Heart left ventricle (tissue), 13 donors: Measurements from ENCODE around the gene SSBP2.

ENCODE experiments used
- CTCF ChIP-seq, 12 donors: fragments of 200-600 bp; sonication (generic) in 4 of 12; IDR thresholded peaks; one replicate each; pipeline versions ENCODE4 v1.5.0 to v1.8.0; 2018 to 2022; ENCODE audit warnings: antibody characterized with exemption in 12 of 12, mild to moderate bottlenecking in 5 of 12
- POLR2A ChIP-seq, 2 donors: fragments of 450-650 bp; IDR thresholded peaks; one replicate each; pipeline ENCODE4 v1.6.1; 2017; ENCODE audit warnings: antibody characterized with exemption in 2 of 2, mild to moderate bottlenecking in 2 of 2, moderate library complexity in 2 of 2
- donor health status: ischemic (EF 13 %, LVEDD 7.1; RV severe dilation, severe dysfunction).
- donor health status: DM: no; HTN: yes; CAD: no.
- donor health status: DM: no; HTN: no; CAD: no.
- donor health status: ischemic (EF 25% LVEDD 6.9; RV normal size, moderate dysfunction).
- donor health status: ischemic (EF 25% LVEDD 5.7; RV mildly dilated, moderate dysfunction).
- donor health status: ischemic (EF 35%, LVEDD 5.7; RV mildly dilated, moderate dysfunction).
- donor health status: nonischemic (EF 11% LVEDD 7.7; RV severe dilation, severe dysfunction).
- donor health status: DM: yes; HTN: yes; CAD: no.
- donor health status: PGD.
- donor health status: ischemic (EF 29% LVEDD 5.4; RV normal size, mild dysfunction).
- donor health status: nonischemic (EF 23%, LVEDD 6.1; RV moderate dilation, normal function).

- no peak for TF ChIP-seq CTCF (IDR thresholded peaks at IDR 0.05)
- TF ChIP-seq POLR2A (IDR thresholded peaks at IDR 0.05): no peak
These were observed 31.9 kb upstream of the SSBP2 start for GRCh38 chr5:81782811-81783210.
